Hepatocyte (in vitro differentiated cells): ENCODE results near the gene NLRP10.

Experiments
- EZH2 ChIP-seq: fragments of 200-600 bp; sonication (generic); IDR thresholded peaks from 2 replicates; pipeline ENCODE4 v1.6.1; 2016; ENCODE audit warnings: antibody characterized with exemption, mild to moderate bottlenecking, borderline replicate concordance
- EZH2phosphoT487 ChIP-seq: fragments of 200-600 bp; sonication (generic); IDR thresholded peaks from one replicate; pipeline ENCODE4 v1.6.1; 2018; ENCODE audit warnings: antibody characterized with exemption, mild to moderate bottlenecking, low read depth, moderate library complexity; ENCODE audit not compliant: unreplicated experiment, severe bottlenecking
- TF ChIP-seq, protein P1 (sequence below): fragments of 200-600 bp; sonication (generic); IDR thresholded peaks from 2 replicates; pipeline ENCODE4 v1.5.1; 2016; ENCODE audit warnings: antibody characterized with exemption, mild to moderate bottlenecking; ENCODE audit not compliant: poor library complexity

DNA sequence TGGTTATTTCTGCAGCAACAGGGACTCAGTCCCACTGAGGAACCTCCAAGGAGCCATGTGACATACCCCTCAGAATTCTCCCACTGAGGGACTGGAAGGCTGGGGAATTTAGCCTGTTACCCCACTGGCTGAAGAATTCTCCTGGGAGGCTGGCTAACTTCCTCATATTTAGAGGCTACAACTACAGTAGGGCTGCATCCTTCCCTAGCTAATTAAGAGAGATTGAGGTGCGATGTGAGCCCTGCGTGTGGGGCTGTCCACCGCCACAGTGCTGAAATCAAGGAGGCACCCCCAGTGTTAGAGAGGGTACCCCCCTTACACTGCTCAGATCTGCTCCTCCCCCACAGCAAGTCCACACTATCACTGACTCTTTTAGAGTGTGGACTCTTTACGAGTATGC, 43.0 kb upstream of the NLRP10 start:
- TF ChIP-seq, protein P1, sequence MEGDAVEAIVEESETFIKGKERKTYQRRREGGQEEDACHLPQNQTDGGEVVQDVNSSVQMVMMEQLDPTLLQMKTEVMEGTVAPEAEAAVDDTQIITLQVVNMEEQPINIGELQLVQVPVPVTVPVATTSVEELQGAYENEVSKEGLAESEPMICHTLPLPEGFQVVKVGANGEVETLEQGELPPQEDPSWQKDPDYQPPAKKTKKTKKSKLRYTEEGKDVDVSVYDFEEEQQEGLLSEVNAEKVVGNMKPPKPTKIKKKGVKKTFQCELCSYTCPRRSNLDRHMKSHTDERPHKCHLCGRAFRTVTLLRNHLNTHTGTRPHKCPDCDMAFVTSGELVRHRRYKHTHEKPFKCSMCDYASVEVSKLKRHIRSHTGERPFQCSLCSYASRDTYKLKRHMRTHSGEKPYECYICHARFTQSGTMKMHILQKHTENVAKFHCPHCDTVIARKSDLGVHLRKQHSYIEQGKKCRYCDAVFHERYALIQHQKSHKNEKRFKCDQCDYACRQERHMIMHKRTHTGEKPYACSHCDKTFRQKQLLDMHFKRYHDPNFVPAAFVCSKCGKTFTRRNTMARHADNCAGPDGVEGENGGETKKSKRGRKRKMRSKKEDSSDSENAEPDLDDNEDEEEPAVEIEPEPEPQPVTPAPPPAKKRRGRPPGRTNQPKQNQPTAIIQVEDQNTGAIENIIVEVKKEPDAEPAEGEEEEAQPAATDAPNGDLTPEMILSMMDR, result no peak
- TF ChIP-seq EZH2phosphoT487, result no peak
- TF ChIP-seq EZH2, result no peak
